Kidney tubule cell (primary cell): Measurements from ENCODE around the gene PCDH19.

Experiments
- DNase-seq: peaks from one replicate; pipeline ENCODE4 v3.0.0-alpha.2; 2018; ENCODE audit warnings: low spot score

Gene PCDH19

DNA sequence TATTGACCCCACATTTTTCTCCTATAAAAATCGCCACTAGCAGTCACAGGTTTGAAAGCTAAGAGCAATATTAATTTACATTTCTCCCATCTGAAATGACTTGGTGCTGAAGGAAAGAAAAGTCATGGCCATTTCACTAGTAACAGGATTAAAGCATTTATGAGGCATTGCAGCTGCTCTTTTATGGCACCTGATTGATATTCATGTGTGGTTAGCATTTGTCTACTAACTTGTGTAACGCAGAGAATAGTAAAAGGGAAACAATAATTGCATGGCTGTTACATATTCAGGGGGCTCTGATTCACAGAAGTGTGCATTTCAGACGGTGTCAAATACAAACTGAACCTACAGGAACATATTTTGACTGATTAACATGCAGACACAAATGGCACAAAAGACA is 5.2 kb downstream of the PCDH19 start:
- DNase-seq: no peak

DNA sequence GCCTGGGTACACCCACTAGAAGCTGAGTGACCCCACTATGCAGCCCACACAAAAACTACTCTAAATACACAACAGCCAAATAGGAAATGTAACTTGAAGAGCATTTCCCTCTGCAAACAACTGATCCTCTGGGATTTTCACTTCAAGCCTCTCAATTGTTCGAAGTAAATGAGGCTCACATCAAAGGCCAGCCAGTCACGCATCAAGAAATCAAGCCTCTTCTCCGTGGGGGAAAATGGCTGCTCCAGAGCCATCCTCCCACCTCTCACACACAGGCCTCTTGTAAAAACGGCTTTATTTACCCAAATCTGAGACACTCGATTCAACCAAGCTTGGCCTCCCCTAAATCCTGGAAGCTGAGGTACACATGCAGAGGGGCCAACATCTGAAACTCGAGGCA is 14.3 kb downstream of the PCDH19 start:
- DNase-seq: no peak

DNA sequence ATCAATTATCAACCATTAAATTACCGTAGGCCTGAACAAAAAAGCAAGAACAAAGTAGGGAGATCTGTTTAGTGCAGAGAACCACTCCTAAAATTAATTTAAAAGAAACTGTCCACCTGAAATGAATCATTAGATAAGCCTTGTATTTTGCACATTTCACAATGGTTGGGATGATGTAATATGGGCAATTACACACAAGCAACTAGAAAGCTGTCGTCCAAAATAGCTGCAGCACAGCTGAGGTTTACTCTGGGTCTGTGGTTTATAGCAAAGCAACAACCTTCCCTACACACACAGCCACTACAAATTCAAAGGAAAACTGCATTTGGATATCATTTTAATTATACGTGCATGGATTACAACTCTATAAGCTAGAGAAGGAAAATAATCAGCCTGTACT is 28.5 kb downstream of the PCDH19 start:
- DNase-seq: no peak

DNA sequence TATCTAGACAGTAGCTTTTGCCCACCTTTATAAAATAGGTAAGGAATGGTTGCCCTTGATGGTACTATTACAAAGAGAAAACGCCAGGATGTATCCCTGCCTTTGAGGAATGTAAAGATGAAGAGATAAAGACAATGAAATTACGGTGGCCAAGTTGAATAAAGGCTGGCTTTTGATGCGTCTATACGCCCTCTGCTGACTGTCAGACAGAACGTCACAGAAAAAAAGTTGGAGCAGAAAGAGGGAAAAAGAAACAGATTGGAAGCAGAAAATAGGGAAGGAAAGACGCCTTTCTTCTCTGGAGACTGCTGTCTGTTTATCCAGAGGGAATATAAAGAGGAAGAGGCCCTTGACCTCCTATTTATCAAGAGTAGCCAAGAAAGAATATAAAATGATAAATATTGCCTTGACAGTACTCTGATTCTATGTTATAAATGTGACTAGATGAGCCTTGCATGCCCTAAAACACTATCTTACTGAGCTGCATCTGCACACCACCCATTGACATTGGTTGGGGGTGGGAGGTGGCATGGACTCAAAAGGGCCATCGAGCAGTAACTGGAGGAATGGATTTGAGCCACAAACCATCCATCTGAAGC is 30.6 kb downstream of the PCDH19 start:
- DNase-seq: peak; percentile 43

DNA sequence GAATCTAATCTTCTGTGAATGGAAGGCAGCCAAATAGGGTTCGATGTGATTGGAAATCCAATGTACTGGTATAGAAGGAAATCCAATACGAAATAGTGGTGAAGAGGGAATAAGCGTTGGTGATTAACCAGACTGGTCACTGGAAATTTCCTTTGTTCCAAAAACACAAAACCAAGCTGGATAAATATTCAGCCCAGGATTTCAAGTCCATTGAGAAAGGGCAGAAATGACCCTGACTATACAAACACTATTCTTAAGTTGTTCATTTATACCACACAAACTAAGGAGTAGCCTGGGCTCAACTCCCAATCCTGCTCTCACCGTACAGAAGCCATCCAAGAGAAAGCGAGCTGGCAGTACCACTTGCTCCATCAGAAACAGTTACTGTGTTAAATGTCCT is 32.2 kb downstream of the PCDH19 start:
- peak; percentile 14 for DNase-seq

DNA sequence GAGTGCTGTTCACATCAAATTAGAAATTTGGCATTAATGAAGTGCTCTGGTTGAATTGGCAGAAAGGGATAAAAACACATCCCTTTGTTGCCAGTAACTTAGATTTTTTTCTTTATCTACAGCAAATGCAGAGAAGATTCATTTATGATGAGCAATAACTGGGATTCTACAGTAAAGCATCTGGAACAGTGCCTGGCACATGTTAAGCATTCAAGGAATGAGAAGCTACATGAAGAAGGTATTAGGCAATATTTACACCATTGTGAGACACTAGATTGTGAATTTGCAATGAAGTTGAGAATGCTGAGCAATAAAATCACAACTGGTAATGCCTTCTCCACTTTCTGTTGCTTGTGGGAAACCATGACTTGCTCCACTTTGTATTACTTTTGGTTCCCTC is 33.5 kb downstream of the PCDH19 start:
- DNase-seq: peak; percentile 15

DNA sequence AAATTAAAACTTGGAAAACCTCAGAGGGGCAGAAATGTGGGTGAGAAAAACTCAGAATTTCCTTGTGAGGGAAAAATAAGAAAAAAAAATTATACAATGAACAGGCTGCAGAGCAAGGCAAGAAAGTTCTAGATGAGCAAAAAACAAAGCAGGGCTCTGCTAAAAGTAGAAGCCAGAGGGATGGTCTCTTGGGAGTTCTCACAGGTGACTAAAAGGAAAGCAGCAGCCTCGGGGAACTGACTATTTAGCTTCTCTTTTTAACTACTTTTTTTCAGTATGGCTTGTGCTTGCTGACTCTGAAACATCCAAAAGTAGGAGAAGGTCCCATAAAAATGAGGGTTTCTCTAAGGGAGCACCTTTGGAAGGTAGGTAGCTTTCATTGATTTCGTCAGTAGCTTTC is 36.4 kb downstream of the PCDH19 start:
- DNase-seq: no peak

DNA sequence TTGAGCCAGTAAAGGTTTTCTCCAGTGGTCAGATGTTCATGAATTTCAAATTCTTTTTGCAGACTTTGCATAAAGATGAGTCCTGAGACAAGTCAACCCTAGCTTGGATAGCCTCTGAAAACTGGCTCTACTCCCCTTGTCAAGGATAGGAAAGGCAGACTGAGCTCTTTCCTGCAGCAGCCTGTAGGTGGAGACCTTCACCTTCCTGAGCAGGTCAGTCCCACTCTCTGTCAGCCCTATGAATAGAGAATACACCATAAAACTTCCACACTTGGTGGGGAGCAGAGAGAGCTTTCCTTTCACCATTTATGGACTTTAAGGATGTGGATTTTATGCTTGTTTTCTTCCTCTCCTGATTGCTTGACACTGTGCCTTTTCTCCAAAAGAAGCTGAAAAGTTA is 41.9 kb downstream of the PCDH19 start:
- peak; percentile 31 for DNase-seq

DNA sequence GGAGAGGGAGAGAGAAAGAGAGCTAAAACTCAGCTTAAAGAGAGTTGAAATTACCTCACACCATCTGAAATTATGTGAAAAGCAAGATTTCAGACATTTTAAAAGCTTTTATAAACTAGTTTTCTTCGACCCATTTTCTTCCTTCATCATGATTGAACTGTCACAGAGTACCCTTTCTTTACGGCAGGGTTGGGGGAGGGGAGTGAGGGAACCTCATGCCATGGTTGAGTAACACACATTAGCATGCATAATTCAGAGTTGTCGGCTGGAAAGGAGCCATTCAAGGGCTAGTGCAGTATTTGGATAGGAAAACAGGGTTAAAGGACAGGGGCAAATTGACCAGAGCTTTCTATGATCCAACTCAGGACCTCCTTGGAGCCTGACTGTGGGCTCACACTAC is 46.2 kb downstream of the PCDH19 start:
- peak; percentile 9 for DNase-seq

DNA sequence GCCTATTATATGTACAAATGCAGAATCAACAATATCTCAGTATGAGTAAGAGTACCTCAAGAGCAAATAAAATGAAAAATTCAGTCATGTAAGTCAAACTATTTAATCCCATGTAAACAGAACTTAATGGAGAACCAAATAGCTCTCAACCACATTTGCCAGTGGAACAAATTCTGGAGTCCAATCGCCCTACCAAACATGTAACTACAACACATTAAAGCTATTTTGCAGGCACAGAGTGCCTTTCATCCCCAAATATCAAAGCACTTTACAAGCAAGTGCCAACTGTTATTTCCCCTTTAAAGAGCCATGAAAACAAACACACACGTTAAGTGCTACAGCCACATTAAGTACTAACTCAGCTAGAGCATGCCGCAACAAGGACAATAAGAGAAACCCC is 51.3 kb downstream of the PCDH19 start:
- DNase-seq: no peak

DNA sequence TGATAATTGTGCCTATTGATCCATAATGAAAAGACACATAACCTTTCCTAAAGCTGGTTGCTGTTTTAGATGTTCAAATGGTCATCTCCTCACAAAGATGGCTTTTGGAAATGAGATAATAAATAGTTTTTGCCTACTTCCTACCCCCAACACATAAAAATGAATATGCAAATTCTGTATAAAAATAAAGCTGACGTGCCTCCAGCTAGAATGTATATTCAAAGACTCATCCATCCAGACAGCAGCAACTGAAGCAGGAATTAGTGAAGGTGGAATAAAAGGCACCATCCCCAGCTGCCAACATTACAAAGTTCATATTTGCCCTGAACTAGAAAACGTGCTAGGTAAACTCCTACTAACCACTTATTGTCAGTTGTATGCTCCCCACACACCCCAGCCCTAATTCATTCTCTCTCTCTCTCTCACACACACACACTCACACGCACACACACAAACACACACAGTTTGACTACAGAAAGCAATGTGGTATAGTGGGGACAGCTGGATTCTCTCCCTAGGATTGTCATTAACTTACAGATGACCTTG is 53.6 kb downstream of the PCDH19 start:
- DNase-seq: no peak

DNA sequence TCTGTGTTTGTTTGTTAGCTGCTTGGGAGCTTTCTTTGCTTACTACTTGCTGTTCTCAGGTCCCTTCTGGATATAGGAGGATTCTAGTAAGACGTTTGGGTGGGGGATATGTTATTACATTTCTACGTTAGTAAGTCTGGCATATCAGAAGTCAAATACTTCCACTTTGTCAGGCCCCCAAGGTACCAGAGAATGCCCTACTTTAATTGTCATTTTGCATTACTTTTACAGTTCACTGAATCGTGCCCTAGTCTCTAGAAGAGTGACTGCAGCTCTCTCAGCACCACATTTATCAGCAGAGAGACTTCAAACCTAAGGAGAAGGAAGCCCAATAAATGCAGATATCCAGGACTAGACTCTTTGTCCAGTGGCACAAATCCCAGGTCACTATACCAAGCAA is 54.4 kb downstream of the PCDH19 start:
- DNase-seq: no peak

DNA sequence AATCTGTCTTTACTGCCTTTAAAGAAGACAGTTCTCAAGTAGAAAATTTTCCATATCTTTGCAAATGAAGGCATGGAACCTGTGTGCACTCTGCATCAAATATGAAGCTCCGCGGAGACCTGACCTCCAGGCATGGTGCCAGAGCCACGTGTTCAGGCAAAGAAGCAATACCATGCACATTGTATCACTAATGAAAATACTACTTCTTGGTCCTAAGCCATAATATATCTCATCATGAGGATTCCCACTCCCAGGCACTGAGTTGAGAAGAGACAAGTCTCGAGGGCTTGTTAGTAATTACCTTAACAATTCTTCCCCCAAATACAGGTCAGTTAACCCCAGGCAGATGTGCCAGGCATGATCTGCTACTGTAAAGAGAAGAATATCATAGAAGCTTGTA is 56.7 kb downstream of the PCDH19 start:
- no peak for DNase-seq

DNA sequence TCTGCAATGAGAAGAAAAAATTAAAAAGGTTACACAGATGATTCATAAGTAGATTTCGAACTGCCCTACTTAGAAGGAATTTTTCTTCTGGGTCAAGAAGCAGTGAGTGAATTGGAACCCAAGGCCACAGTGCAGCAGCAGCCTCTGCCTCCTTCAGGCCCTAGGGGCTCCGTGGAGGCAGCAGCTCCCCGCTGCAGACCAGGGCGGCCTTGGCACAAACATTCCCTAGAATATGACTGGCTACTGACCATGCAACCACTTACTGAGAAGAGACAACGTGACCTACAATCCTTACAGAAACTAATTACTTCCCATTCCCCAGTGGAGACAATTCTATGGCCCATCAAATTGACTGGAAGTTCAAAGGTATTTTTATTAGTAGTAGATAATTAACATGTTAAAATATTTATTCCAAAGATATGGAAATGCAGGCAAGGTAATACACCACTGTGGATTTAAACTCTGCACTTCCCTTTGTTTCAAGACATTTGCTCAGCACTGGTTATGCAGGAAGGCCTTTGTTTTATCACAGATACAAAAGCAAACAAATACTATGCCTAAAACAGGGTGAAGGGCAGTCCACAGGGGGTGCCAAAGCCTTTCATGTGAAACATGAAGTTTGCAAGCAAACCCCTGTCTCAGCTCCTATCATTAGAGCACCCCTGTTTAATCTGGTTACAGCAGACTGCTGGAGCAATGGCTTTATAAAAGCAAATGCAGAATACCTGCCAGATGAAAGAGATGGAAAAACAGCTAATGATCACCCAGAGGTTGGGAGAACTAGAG is 59.2 kb downstream of the PCDH19 start:
- no peak for DNase-seq

DNA sequence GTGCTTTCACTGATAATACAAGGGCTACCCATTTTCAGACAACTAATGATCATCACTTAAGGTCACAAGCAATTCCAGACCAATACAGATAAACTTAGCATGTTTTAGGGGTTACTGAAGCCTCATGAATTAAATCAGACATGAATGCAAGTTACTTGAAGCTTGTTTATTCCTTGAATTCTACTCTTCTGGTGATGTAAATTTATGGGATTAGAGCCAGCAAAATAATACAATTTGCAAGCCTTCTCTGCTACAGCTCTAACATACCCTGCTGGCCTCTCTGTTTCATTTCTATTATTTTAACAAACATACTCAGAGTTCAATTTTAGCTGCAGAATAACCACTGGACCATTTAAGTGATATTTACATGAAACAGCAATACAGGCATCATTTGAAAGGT is 60.7 kb downstream of the PCDH19 start:
- no peak for DNase-seq

DNA sequence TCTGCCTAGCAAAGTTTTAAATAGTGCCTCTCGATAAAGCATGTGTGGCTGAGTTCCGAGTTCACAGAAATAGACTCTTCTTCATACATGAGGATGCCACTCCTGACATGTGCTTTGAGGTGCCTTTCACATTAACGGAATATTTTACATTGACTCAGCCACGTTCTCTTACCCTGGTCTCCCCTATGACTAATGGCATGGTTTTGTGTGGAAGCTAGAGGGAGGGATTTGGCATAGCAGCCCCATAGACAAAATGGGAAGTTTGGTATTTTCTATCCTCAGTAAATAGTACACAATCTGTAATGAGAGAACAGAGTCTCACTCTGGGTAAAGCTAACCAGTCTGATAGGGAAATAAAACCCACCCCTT is 68.9 kb downstream of the PCDH19 start:
- DNase-seq: no peak

DNA sequence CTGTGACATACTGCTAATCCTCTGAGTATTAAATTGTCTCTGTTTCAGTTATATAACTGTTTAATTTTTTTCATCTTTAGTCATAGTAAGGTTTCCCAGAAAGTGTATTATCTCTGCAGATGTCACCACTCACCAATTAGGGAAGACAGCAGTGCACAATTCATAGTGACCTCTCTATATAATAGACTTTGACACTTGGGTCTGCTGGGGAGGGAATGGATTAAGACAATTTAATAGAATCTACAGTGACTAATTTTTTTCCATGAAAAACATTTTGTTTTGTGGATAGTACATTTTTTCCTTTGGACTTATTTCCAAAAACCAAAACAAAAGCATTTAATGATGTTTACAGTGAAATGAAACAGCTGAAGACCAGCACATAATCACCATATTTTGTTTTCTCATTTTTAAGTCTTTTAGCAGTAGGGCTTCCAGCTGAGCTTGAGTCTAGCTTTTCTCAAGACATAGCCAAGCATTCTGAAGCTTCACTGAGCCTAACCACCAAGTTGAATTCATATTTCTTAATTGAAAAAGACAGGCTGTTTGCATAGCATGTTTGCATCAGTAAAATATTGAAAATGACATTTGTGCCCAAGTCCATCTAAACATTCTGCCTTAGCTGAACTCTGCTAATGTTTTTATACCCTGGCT is 69.5 kb downstream of the PCDH19 start:
- no peak for DNase-seq

DNA sequence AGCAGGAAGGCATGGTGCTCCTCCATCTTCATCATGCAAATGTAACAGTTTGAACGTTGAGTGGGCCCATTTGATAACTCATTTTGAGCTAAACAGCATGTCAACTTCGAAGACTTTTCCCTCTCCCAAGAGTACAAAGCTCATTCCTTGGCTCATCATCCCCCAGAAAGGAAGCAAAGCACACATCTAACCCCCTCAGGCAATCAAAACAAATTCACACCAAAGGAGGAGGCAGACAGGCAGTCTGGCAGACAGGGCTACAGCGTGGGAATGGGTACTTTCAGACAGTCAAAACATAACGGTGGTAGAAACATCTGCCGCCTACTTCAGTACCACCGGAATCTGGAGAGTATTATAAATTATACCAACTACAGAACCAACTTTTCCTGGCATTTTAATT is 81.7 kb downstream of the PCDH19 start:
- no peak for DNase-seq

DNA sequence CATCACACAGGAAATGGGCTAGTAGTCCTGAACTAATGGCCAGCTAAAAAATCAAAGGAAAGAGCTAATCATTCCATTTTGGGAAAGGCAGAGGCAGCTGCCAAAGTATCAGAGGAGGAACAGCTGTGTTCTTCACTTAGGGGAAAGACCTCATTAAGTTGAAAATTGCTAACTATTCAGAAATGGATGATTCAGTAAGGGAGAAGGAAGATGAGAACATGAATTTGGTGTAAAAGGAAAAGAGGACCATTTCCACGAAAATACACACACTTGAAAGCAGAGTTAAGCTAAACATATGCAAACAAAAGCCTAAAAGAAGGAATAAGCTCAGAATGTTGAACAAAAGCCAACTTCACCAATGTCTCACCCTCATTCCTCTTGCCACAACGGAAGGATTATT is 90.4 kb downstream of the PCDH19 start:
- DNase-seq: no peak

DNA sequence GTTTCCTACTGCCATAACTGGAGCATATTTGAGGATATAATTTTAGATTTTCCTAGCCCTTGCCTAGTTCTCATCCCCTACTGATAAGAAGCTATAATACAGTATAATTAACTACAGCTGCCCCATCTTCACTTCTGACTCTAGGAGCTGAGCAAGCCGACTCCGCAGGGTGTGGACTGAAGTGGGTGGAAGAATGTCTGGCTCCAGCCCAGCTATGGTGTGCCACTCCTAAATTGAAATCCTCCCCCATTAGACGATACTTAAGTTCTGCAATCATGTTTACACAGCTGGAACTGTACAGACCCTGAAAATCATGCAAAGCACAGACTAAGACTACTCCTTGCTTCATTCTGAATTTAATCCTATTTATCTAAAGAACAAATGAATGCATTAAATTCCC is 93.1 kb downstream of the PCDH19 start:
- DNase-seq: no peak

DNA sequence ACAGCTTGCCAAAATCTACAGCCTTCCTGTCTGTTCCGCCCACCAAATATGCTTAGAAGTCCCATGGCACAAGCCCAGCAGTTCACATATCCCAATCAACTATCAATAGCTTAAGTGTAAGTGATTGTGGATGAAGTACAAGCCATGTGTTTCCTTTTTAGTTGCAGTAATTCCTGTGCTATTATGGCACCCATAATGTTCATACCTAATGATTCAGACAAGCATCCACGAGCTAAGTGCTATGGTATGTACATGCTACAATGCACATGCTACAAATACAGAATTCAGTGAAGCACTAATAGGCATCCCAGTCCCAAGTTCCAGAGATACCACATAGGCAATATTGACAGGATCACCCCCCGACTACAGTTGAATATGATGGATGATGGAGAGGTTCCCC is 94.5 kb downstream of the PCDH19 start:
- DNase-seq: peak; percentile 19

DNA sequence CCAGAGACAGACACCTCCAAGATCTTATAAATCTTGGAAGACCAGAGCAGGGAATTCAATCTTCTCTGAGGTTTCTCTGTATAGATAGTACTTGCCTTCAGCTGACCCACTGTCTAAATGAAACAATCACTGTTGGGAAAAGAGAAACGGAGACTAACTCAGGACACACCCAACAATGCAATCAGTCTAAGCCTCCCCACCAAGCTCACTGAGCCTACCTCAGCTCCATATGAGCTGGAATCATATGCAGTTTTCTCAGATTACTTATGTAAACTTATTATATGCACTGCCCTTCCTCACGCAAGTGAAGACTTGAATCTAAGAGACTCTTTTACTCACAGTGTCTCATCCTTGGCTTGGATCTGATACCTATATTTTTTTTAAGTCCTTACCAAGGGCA is 110.5 kb downstream of the PCDH19 start:
- DNase-seq: no peak

DNA sequence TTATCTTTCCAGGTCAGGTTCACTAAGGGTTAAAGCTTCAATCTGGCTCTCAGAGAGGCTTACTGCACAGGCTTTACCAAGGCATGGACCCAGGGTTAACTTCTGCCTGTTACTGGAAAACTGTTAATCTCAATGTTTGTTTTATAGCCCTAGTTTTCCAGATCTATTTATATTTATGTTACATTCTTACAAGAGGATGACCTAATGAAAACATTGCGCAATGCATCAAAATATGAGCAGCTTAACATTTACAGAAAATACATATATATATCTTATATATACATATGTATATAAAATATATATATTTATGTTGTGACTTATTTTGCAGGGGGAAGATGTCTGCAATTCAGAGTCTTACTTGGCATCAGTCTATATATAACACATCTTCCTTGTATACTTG is 112.3 kb downstream of the PCDH19 start:
- DNase-seq: no peak
